NAMALWA (cell line): ENCODE data around the gene AKAIN1.

Experiments
- DNase-seq: peaks from one replicate; pipeline ENCODE4 v3.0.0-alpha.2; 2015; ENCODE audit warnings: low spot score

AKAIN1 gene

GRCh38 chr18:5093902-5094301 lies 103.2 kb downstream of the AKAIN1 start:
- no peak for DNase-seq
